WTC11 (cell line): ENCODE data around the gene OR8B4. TPM values are rescaled to one million over a fixed set of nuclear protein-coding genes. Genes with fewer than 3 reads are reported as not detected.
"Not testable (repeated sequence)": the region's sequence is repeated elsewhere in the genome, so short reads cannot be mapped to it uniquely, and the experiment has no call there.

Experiments used
- ATAC-seq: fragments of 200-7000 bp; cut with Tn5 transposase; 2 replicates; pipeline ENCODE4 v1.10.0; 2021; ENCODE audit warnings: mild to moderate bottlenecking, moderate library complexity
- CTCF ChIA-PET: fragments of 300-600 bp; sonication (Branson Sonifier 250); formaldehyde crosslinking; loops from one replicate; lab custom pipeline; 2021; ENCODE audit warnings: antibody characterized with exemption; lab: Charles Lee
- POLR2A ChIA-PET: fragments of 350-600 bp; sonication (Branson Sonifier 250); formaldehyde crosslinking; loops from one replicate; lab custom pipeline; 2021; ENCODE audit warnings: antibody characterized with exemption; lab: Charles Lee
- DNase-seq: peaks from one replicate; pipeline ENCODE4 v3.0.0; 2021; ENCODE audit warnings: low spot score
- H3K27ac Mint-ChIP-seq: 2 replicates; pipeline ENCODE4 v1.8.0; 2021; ENCODE audit warnings: mixed read lengths
- H3K27me3 Mint-ChIP-seq: 2 replicates; pipeline ENCODE4 v1.8.0; 2021; ENCODE audit warnings: low read depth, mild to moderate bottlenecking, moderate library complexity, mixed read lengths
- H3K36me3 Mint-ChIP-seq: 2 replicates; pipeline ENCODE4 v1.8.0; 2021; ENCODE audit warnings: mixed read lengths
- H3K4me1 Mint-ChIP-seq: 2 replicates; pipeline ENCODE4 v1.8.0; 2022; ENCODE audit warnings: mixed read lengths
- H3K4me3 Mint-ChIP-seq: 2 replicates; pipeline ENCODE4 v1.8.0; 2021; ENCODE audit warnings: mild to moderate bottlenecking, moderate library complexity, mixed read lengths
- H3K9me3 Mint-ChIP-seq: 2 replicates; pipeline ENCODE4 v1.8.0; 2021; ENCODE audit warnings: mixed read lengths
- ATF1 ChIP-seq: sonication (generic); formaldehyde crosslinking; IDR thresholded peaks from 2 replicates; pipeline ENCODE4 v1.8.1; 2023; ENCODE audit warnings: mild to moderate bottlenecking, moderate library complexity, missing genetic modification reagents
- CBFB ChIP-seq: sonication (generic); formaldehyde crosslinking; IDR thresholded peaks from 2 replicates; pipeline ENCODE4 v1.8.1; 2022; ENCODE audit warnings: mild to moderate bottlenecking, low read depth, missing genetic modification reagents
- CREB1 ChIP-seq: sonication (generic); formaldehyde crosslinking; IDR thresholded peaks from 2 replicates; pipeline ENCODE4 v1.8.0; 2023; ENCODE audit warnings: mild to moderate bottlenecking, missing genetic modification reagents
- CREM ChIP-seq: sonication (generic); formaldehyde crosslinking; IDR thresholded peaks from 2 replicates; pipeline ENCODE4 v1.8.1; 2022; ENCODE audit warnings: mild to moderate bottlenecking, missing genetic modification reagents, moderate library complexity
- IRF2 ChIP-seq: sonication (generic); formaldehyde crosslinking; IDR thresholded peaks from 2 replicates; pipeline ENCODE4 v1.8.0; 2022; ENCODE audit warnings: low read depth, missing genetic modification reagents, borderline replicate concordance
- NR1H2 ChIP-seq: sonication (generic); formaldehyde crosslinking; IDR thresholded peaks from 2 replicates; pipeline ENCODE4 v1.9.0; 2021; ENCODE audit warnings: mild to moderate bottlenecking, moderate library complexity, missing genetic modification reagents
- NR2C2 ChIP-seq: sonication (generic); formaldehyde crosslinking; IDR thresholded peaks from 2 replicates; pipeline ENCODE4 v1.8.0; 2022; ENCODE audit warnings: mild to moderate bottlenecking, missing genetic modification reagents
- RORB ChIP-seq: fragments of 250-450 bp; sonication (Bioruptor Pico); IDR thresholded peaks from 2 replicates; pipeline ENCODE4 v1.9.0; 2021; ENCODE audit warnings: mild to moderate bottlenecking
- SP1 ChIP-seq: sonication (generic); formaldehyde crosslinking; conservative IDR thresholded peaks from 2 replicates; pipeline ENCODE4 v1.8.1; 2022; ENCODE audit warnings: missing genetic modification reagents
- total RNA-seq: library from RNA; stranded (reverse); gene quantifications from 3 replicates; pipeline ENCODE4 v1.2.3, GENCODE V29; 2021
- TF ChIP-seq, protein P1 (sequence below): sonication (generic); formaldehyde crosslinking; IDR thresholded peaks from 2 replicates; pipeline ENCODE4 v1.8.1; 2023; ENCODE audit warnings: mild to moderate bottlenecking, moderate library complexity, missing genetic modification reagents
- TF ChIP-seq, protein P2 (sequence below): sonication (generic); formaldehyde crosslinking; IDR thresholded peaks from 2 replicates; pipeline ENCODE4 v1.8.1; 2023; ENCODE audit warnings: mild to moderate bottlenecking, missing genetic modification reagents, borderline replicate concordance
- TF ChIP-seq, protein P3 (sequence below): sonication (generic); formaldehyde crosslinking; IDR thresholded peaks from 2 replicates; pipeline ENCODE4 v1.8.0; 2023; ENCODE audit warnings: mild to moderate bottlenecking, missing genetic modification reagents
- TF ChIP-seq, protein P4 (sequence below): fragments of 250-450 bp; sonication (Bioruptor Pico); conservative IDR thresholded peaks from 2 replicates; pipeline ENCODE4 v1.9.0; 2021; ENCODE audit warnings: mild to moderate bottlenecking
- TF ChIP-seq, protein P5 (sequence below): sonication (generic); formaldehyde crosslinking; IDR thresholded peaks from 2 replicates; pipeline ENCODE4 v1.8.0; 2023; ENCODE audit warnings: missing genetic modification reagents

Gene OR8B4
- total RNA-seq, 1 experiment from 2014 or later, result not detected

DNA sequence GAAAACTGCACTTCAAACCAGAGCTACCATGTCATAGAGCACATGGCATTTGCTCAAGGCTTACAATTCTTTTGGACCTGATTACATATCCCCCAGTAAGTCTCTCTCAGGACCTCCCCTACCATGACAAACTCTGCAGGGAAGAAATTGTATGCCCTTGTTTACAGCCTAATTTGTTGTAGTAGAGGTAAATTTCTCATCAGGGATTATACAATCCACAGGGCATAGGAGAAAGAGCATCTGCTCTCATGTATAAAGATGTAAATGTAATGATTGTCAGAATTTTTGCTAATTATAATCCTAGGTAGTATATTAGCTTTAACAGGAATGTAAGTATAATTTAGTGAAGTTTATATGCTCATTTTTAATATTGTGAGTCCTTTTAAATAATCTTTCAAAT, 25.7 kb downstream of the OR8B4 start, which contains the start of gene OR8B3 (continued):
- TF ChIP-seq, protein P1, sequence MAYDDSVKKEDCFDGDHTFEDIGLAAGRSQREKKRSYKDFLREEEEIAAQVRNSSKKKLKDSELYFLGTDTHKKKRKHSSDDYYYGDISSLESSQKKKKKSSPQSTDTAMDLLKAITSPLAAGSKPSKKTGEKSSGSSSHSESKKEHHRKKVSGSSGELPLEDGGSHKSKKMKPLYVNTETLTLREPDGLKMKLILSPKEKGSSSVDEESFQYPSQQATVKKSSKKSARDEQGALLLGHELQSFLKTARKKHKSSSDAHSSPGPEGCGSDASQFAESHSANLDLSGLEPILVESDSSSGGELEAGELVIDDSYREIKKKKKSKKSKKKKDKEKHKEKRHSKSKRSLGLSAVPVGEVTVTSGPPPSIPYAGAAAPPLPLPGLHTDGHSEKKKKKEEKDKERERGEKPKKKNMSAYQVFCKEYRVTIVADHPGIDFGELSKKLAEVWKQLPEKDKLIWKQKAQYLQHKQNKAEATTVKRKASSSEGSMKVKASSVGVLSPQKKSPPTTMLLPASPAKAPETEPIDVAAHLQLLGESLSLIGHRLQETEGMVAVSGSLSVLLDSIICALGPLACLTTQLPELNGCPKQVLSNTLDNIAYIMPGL (CRISPR knock-in tag), result no peak
- TF ChIP-seq ATF1 (CRISPR knock-in tag) (no peak), SP1 (CRISPR knock-in tag) (no peak), CREB1 (CRISPR knock-in tag) (no peak)
- TF ChIP-seq, protein P2, sequence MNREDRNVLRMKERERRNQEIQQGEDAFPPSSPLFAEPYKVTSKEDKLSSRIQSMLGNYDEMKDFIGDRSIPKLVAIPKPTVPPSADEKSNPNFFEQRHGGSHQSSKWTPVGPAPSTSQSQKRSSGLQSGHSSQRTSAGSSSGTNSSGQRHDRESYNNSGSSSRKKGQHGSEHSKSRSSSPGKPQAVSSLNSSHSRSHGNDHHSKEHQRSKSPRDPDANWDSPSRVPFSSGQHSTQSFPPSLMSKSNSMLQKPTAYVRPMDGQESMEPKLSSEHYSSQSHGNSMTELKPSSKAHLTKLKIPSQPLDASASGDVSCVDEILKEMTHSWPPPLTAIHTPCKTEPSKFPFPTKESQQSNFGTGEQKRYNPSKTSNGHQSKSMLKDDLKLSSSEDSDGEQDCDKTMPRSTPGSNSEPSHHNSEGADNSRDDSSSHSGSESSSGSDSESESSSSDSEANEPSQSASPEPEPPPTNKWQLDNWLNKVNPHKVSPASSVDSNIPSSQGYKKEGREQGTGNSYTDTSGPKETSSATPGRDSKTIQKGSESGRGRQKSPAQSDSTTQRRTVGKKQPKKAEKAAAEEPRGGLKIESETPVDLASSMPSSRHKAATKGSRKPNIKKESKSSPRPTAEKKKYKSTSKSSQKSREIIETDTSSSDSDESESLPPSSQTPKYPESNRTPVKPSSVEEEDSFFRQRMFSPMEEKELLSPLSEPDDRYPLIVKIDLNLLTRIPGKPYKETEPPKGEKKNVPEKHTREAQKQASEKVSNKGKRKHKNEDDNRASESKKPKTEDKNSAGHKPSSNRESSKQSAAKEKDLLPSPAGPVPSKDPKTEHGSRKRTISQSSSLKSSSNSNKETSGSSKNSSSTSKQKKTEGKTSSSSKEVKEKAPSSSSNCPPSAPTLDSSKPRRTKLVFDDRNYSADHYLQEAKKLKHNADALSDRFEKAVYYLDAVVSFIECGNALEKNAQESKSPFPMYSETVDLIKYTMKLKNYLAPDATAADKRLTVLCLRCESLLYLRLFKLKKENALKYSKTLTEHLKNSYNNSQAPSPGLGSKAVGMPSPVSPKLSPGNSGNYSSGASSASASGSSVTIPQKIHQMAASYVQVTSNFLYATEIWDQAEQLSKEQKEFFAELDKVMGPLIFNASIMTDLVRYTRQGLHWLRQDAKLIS (CRISPR knock-in tag), result no peak

DNA sequence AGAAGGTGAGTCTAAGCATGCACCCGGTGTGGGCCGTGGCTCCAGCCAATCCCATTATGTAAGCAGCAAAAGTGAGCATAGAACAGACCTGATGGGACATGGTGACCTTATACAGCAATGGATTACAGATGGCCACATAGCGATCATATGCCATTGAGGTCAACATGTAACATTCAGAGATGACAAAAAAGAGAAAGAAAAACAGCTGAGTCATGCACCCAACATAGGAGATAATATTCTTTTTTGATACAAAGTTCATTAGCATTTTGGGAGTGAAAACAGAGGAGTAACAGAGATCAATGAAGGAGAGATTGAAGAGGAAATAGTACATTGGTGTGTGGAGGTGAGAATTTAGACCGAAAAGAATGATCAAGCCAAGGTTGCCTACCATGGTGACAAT, 27.8 kb downstream of the OR8B4 start:
- POLR2A ChIA-PET, H3K36me3 Mint-ChIP-seq, H3K27ac Mint-ChIP-seq, H3K4me3 Mint-ChIP-seq, CTCF ChIA-PET, H3K27me3 Mint-ChIP-seq, H3K4me1 Mint-ChIP-seq, ATAC-seq, H3K9me3 Mint-ChIP-seq, DNase-seq: not testable (repeated sequence)

DNA sequence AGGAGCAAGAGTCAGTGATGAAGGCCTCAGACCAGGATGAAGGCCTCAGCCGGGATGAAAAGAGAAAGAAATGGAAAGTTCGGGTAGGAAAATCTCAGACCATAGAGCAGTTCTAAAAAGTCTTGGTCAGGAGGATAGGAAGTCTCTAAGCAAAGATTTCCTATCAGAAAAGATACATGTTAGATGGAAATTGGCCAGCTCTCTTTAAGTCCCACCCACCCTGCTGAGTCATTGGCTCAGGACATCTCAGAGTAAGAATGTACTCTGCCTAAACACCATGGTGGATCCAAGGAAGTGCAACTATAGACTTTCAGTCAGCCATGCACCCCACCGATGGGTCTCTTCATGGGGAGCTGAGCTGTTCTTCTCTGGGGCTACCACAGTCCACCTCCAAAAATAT, 30.3 kb downstream of the OR8B4 start:
- TF ChIP-seq RORB (CRISPR knock-in tag), result no peak
- no peak for TF ChIP-seq CBFB
- TF ChIP-seq, protein P3, sequence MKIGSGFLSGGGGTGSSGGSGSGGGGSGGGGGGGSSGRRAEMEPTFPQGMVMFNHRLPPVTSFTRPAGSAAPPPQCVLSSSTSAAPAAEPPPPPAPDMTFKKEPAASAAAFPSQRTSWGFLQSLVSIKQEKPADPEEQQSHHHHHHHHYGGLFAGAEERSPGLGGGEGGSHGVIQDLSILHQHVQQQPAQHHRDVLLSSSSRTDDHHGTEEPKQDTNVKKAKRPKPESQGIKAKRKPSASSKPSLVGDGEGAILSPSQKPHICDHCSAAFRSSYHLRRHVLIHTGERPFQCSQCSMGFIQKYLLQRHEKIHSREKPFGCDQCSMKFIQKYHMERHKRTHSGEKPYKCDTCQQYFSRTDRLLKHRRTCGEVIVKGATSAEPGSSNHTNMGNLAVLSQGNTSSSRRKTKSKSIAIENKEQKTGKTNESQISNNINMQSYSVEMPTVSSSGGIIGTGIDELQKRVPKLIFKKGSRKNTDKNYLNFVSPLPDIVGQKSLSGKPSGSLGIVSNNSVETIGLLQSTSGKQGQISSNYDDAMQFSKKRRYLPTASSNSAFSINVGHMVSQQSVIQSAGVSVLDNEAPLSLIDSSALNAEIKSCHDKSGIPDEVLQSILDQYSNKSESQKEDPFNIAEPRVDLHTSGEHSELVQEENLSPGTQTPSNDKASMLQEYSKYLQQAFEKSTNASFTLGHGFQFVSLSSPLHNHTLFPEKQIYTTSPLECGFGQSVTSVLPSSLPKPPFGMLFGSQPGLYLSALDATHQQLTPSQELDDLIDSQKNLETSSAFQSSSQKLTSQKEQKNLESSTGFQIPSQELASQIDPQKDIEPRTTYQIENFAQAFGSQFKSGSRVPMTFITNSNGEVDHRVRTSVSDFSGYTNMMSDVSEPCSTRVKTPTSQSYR (CRISPR knock-in tag), result no peak
- no peak for TF ChIP-seq IRF2 (CRISPR knock-in tag)
- TF ChIP-seq, protein P4, sequence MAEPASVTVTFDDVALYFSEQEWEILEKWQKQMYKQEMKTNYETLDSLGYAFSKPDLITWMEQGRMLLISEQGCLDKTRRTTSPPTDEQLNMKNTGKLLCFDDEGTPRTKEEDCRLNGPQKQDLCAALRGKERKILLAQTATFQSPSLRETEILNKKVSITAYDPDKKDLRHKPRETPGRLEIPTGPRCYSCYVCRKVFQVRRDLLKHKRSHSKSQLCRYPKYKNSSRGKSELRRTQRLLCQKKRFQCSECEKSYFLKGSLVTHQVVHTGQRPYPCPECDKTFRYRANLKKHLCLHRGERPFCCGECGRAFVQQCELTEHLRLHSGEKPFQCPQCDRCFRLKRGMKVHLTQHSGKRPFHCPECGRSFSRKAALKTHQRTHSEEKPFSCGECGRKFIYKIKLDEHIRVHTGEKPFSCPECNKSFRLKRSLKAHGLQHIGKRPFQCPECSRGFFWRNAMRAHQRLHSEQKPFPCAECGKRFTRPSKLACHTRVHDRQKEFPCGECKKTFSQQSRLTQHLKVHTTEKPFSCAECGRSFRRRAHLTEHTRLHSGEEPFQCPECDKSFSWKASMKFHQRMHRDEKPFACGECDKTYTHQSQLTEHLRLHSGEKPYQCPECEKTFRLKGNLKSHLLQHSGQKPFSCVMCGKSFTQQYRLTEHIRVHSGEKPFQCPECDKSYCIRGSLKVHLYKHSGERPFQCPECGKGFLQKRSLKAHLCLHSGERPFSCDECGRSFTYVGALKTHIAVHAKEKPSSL (CRISPR knock-in tag), result no peak
- TF ChIP-seq SP1 (CRISPR knock-in tag), result no peak
- no peak for TF ChIP-seq CREM (CRISPR knock-in tag)
- TF ChIP-seq NR1H2, result no peak
- TF ChIP-seq, protein P5, sequence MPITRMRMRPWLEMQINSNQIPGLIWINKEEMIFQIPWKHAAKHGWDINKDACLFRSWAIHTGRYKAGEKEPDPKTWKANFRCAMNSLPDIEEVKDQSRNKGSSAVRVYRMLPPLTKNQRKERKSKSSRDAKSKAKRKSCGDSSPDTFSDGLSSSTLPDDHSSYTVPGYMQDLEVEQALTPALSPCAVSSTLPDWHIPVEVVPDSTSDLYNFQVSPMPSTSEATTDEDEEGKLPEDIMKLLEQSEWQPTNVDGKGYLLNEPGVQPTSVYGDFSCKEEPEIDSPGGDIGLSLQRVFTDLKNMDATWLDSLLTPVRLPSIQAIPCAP (CRISPR knock-in tag), result no peak
- TF ChIP-seq NR2C2, result no peak
- Mint-ChIP-seq H3K36me3 (no peaks in the 10 kb centered on the region), H3K9me3 (no peaks in the 10 kb centered on the region), H3K4me1 (no peaks in the 10 kb centered on the region), H3K27me3 (no peaks in the 10 kb centered on the region), H3K4me3 (no peak overlapping the region), H3K27ac (no peak overlapping the region)
- DNase-seq (no peak), ATAC-seq (peak; percentile 30; the same call in 1 of the 2 replicates)
- POLR2A ChIA-PET, result no interaction called here
- CTCF ChIA-PET, result no interaction called here
